Measurements from ENCODE around the gene MTG2.
A peak's percentile ranks its signal among the peaks of the same experiment; 100 is the strongest.

The MTG2 gene

DNA sequence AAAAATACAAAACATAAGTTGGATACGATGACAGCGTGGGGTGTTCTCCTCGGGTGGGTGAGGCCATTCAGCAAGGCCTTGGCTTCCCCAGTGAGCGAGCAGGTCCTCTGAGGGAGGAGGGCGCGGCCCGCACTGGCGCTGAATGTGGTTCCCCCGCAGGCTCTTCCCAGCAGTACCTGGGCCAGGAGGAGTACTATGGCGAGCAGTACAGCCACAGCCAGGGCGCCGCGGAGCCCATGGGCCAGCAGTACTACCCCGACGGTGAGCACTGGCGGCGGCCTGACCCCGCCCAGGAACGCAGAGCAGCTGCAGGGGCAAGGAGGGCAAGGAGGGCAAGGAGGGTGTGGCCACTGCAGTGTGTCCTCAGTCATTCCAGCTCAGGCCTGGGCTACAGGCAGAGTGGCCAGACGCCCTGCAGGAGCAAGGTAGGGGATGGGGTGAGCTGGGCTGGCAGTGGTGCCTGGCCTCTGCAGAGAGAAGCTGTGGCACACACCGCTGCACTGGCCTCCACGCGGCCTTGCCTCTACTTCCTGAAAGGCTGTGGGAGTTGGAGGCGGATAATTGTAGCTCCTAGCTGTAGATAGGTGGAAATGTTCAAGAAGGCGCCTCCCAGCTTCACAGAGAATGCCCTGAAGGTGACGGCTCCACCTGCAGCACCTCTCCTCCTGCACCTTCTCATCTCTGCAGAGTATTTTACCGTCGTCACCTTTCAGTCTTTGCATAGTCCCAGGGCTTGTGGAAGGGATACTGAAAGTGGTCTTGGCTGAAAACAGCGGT lies 18.7 kb upstream of the MTG2 start:
- DNase-seq, result no peak

DNA sequence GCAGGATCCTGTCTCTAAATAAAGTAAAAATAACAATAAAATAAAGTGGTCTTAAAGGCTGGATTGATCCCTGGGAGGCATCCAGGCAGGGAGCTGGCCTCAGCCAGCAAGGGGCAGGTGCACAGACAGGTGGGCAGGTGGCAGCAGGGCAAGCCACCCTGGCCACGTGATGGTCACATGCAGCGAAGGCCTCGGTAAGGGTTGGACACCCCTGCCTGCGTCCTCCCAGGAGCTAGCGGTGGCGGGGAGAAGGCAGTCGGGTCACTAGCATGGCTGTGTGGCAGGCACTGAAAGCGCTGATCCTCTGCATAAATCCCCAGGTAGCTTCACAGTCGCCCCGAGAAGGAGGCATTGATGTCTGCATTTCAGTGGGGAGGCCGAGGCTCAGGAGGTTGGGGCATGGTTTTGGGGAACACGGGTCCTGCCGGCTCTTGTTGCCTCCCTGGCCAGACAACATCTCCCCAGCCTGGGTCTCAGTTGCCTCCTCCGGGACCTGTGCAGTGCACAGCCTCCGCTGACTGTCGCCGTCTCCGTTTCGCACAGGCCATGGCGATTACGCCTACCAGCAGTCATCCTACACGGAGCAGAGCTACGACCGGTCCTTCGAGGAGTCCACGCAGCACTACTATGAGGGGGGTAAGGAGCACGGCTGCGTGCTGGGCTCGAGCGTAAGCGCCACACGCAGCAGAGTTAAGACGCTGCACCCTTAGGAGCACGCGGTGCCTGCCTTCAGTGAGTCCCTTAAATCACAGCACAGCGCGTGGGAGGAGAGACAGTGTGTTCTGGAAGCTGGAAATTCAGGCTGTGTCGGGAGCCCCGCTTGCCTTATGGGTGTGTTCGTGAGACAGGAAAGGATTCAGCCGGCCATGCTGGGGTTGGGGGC lies 17.7 kb upstream of the MTG2 start:
- DNase-seq, result no peak

DNA sequence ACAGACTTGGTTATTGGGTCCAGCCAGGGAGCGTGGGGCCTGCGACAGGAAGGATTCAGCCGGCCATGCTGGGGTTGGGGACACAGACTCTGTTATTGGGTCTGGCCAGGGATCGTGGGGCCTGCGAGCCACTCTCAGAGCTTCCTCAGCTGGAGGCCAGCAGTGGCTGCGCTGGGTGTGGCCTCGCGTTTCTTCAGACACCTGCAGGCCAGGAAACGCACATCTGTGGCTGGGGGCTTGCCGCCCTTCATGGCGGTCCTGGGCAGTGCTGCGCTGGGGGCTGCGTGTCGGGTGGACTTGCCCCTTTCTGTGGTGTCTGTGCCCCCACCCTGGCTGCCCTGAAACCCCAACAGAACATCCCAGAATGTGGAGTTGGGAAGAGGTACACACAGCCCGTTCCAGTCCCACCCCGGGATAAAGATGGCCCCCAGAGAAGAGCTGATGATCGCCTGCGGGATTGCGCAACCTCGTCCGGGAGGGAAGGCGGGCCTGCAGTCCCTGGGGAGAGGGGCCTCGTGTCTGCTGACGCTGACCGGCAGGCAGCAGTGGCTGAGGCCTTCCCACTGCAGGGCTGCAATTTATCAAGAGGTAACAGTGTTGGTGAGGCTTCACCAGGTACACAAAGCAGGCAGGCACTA lies 16.9 kb upstream of the MTG2 start:
- DNase-seq, result no peak

DNA sequence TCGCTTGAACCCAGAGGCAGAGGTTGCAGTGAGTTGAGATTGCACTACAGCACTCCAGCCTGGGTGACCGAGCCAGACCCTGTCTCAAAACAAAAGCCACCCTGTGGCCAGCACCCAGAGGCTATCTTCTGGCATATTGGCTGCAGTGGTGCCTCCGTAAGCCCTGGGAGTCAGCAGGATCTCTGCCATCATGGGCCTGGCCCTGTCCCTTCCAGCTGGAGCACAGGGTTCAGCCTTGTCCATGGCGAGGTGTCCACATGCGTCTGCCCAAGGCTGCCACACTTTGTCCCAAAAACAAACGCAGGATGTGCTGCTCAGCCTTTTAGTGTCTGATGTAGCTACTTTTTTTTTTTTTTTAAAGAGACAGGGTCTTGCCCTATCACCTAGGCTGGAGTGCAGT lies 15.4 kb upstream of the MTG2 start:
- DNase-seq, result no peak

DNA sequence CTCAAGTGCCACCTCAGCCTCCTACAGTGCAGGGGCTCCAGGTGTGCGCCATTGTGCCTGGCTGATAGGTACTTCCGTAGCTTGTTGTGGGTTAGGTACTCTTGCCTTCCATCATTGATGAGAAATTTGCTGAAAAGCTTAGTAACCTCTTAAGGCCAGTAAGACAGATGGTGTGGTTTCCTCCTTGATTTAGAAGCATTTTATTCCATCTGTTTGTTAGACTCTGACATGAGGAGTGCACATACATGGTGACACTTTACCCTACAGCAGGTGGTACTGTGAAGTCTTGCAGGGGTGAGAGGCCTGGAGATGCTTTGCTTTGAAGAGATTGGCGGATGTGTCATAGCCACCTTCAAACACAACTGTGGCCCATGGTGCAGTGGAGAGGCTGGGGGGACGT lies 14.8 kb upstream of the MTG2 start:
- no peak for DNase-seq

DNA sequence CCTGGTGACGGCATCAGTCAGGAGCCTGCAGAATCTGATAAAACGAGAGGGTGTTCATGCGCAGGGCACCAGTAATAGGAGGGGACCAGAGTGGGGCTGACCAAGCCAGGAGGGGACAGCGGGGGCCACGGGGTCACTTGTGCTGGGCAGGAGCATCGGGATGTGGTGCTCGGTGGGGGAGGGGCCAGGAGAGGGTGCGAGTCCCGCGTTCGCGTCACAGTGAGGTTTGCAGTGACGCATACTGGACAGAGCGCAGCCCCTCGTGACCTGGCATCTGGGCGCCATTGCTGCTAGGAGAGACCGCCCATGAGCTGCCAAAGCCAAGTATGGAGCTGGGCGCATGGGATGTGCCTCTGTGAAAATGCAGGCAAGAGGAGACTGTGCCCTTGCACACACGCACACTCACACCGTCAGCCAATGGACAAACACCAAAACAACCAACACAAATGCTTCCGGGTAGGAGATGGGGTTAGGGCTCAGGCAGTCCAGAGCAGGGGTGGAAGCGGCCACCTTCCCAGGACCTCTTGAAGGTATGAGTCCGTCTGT lies 13.9 kb upstream of the MTG2 start:
- DNase-seq, result no peak

DNA sequence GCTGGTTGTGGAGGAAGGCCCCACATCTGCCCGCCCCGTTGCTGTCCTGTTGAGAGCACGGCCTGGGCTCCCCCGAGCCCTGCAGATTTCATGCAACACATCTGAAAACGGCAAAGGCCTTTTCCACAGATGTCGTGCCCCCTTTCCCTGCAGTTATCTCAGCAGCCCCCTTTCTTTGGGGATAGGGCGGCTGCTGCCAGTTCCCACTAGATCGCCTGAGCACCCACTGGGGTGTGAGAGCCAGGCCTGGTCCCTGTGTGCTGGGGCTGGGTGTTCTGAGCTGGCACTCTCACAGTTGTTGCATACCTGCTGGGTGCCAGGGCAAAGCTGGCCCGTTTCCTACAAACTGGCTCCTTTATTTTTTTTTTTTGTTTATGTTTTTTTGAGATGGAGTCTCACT lies 12.3 kb upstream of the MTG2 start:
- no peak for DNase-seq

DNA sequence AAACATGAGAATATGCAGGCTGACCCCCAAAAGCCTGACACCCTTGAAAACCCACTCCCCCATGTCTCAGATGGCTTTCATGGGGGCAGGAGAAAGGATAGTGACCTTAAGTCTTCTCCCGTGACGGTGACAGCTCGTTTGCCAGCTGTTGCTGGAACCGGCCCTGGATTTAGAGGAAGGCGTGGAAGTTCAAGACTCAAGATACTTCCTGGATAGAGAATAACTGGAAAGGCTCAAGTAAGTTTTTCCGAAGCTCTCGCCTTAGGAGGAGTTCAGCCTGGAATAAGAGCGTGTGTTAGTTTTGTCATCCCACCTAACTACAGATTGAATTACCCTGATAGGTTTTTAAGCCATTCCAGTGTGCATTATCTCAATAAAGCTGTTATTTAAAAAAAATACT lies 11.6 kb upstream of the MTG2 start:
- no peak for DNase-seq

DNA sequence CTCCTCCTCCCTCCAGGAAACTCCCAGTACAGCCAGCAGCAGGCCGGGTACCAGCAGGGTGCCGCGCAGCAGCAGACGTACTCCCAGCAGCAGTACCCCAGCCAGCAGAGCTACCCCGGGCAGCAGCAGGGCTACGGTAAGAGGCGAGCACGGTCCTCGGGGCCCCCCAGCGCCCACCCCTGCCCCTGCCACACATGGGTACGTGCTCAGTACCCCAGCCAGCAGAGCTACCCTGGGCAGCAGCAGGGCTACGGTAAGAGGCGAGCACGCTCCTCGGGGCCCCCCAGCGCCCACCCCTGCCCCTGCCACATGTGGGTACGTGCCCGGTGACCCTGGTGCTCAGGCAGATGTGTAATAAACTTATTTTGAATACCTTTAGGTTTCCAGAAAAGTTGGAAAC lies 10.2 kb upstream of the MTG2 start:
- DNase-seq, result no peak

DNA sequence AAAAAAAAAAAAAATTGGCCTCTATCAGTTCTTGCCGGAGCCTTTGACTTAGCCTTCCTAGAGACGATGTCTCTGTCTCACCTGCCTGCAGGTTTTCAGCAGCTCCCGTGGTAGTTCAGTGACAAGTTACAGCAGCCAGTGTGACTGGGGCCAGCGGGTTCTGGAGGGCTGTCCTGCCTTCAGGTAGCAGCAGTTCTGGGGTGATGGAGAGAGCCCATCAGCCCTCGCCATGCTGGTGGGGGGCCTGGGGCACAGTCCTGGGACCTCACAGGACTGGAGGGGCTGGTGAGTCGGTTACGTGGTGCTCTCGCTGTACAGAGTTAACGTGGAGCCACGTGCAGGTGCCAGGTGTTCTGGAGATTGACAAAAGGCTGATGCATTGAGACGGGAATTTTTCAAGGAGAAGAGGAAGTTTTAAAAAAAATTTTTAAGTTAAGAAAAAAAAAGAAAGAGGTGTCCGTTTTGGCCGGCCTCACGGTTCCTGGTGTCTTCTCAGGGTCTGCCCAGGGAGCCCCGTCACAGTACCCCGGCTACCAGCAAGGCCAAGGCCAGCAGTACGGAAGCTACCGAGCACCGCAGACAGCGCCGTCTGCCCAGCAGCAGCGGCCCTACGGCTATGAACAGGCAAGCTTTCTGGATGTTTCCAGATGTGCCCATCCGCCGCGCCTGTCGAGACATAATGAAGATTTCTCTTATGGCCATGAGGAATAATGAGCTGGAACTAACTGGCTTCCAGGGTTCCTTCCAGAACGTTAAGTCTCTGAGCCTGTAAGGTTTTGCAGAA lies 8.6 kb upstream of the MTG2 start:
- DNase-seq, result no peak

DNA sequence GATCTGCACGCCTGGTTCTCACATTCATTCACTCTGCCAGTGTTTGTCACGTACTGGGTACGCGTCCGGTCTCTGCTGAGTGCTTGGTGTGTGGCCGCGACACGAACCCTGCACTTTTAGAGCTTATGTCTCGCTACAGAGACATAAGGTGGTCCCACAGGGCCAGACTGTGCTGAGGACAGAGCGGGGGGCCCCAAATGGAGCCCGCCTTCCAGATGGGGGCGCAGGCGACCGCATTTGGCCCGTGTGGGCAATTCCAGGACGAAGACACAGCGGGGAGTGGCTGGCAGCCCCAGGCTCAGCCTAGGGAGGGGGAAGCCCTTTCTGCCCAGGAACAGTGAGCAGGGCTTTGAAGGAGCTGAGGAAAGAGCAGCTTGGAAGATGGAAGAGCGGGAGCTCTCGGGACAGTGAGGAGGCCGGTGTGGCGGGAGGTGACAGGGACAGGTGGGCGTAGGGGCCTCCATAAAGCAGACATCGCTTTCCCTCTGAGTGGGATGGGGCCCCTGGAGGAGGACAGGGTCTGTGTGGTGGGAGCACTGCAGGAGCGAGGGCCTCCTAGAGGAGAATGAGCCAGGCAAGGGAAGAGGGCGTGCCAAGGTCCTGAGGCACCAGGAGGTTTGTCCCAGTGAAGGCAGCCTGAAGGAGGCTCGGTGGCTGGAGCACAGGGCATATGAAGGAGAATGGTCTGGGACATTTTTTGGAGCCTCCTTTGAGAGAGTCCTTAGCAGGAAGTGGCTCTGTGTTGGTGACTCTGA lies 7.8 kb upstream of the MTG2 start:
- no peak for DNase-seq

DNA sequence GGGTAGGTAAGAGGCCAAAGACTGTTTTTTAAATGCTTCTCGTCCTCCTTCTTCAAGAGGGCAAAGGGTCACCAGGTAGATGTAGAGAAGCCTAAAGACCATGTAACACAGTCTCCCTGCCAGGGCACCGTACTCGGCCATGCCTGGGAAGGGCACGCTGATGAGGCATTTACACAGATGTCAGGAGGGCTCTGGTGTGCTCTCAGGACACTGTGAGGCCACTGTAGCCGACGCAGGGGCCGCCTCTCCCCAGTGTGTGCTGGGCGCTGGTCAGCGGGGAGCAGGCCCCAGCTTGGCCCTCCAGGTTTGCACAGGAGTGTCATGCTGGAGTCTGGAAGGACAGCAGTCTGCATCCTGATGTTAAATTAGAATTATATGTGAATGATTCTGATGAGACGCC lies 7.1 kb upstream of the MTG2 start:
- DNase-seq, result no peak

DNA sequence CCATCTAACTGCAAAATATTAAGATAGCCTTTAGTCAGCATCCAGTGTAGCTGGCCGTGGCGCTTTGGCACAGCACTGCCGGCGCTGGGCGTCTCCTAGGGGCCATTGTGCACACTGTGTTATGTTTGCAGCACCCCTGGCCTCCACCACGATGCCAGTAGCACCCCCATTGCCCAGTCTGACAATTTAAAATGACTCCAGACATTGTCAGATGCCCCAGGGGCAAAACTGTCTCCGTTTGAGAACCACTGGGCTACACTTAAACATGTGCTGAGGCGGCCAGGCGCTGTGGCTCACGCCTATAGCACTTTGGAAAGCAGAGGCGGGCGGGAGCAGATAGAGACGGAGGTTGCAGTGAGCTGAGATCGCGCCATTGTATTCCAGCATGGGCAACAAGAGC lies 6.0 kb upstream of the MTG2 start:
- no peak for DNase-seq

DNA sequence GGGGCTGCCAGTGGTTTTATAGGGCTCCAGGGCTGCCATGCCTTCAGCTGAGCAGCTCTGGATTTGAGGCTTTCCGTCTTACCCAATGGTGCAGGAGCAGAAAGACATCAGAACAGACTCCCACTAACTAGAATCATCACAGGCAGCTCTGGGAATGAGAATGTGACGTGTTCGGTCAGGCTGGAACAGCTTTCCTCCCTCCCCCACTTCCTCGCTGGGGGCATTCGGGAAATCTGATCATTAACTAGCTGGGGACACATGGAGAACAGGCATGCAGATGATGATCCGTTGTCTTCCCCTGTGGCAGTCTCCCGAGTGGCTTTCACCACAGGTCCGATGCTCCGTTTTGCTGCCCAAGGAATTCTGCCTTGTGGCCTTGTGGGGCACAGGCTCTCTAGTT lies 5.5 kb upstream of the MTG2 start:
- DNase-seq, result no peak

DNA sequence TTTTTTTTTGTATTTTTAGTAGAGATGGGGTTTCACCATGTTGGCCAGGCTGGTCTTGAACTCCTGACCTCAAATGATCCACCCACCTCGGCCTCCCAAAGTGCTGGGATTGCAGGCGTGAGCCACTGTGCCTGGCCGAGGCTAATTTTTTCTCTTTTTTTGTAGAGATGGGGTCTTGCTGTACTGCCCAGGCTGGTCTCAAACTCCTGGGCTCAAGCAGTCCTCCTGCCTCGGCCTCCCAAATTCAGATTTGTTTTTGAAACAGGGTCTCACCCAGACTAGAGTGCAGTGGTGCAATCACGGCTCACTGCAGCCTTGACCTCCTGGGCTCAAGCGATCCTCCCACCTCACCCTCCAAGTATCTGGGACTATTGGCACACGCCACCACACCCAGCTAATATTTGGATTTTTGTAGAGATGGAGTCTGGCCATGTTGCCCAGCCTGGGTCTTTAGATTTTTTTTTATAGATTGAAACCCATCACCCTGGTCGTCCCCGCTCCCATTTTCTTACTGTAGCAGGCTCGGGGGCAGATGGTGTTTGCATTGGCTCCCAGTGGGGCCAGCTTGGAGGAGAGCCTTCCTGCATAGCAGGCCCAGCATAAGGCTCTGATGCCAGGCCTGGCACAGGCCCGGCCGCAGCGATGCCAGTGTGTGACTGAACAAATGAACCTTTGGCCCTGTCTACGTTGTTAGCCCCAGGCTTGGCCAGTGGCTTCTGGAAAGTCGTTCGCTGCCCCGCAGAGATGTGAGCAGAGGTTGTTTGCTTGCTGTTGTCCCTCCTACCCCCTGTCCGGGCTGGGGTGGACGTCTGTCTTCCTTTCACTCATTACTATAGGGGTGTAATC lies 4.3 kb upstream of the MTG2 start:
- no peak for DNase-seq

DNA sequence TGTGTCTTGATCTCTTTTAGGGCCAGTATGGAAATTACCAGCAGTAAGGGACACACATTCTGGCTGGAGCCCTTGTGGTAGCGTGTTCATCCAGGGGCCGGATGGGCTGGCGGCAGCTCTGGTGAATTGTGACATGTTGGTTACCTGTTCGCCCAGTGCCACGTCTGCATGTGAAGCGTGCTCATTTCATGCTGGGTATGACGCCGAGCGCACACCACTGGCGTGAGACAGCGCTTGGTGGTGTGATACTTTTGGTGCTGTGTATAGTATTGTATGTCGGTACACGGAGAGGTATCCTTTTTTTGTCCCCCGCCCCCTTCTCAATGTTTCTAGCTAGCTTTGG lies 3.7 kb upstream of the MTG2 start:
- DNase-seq, result no peak

DNA sequence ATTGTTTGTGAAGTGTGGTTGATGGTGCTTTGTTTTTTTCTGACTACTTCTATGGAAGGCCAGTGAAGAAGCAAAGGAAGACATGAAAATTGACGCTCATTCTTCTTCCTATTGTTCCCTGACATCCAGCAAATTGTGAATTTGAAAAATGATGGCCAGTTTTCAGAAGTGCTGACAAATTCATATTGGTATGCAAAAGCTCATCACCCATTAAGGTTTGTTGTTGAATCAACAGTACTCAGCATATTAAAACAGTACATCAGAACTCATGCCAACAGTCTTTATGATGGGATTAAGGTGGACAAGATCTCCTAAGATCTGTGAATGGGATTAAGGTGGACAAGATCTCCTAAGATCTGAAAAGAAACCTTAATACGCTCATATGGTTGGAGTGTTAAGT lies 1.0 kb upstream of the MTG2 start:
- no peak for DNase-seq

DNA sequence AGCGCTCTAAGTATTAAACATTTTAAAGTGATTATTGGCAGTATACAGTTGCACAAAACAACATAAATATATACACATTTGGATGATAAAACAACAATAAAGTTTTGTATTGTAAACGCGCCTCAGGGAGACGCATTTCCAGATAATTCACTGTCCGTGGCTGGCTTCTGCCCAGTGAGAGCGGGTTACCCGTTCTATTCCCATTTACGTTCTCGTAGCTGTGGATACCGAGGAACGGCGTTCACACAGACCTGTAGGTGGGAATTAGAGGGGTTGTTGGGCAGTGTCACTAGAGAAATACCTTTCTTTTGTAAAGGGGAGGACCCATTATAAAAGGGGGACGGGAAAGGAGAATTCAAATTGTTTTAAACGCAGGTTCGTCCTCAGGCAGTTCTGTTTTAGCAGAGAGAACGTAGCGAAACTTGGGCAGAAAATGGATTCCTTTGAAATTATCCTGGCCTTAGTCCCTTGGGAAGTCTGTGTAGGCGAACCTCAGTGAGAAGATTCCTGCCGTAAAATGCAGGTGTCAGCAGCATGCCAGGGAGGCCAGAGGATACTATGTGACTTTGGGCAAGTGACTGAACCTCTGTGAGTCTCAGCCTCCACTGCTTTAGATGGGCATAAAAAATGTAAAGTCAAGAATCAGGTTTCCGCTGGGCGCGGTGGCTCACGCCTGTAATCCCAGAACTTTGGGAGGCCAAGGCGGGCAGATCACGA lies 756 bp downstream of the MTG2 start:
- peak; percentile 9 for DNase-seq

DNA sequence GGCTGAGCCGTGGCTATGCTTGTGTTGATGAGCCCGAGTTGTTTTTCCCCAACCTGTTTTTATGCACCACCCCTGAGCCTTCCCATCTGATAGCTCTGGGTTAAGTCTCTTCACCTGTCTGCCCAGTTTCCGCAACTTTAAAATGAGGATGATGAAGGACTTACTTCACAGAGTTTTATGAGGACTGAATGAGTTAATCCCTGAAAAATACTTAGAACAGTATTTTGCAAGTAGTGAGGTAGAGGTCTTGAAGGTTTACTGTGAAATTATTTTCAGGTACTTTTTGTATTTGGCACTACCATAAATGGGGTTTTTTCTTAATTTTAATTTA lies 3.2 kb downstream of the MTG2 start:
- DNase-seq, result no peak

Measured in suppressor macrophage treated with lipopolysaccharide for 4 hours (primary cell).